Tibial nerve (tissue), 4 donors: ENCODE results near the gene VPS37D. TPM values are rescaled to one million over a fixed set of nuclear protein-coding genes. Genes with fewer than 3 reads are reported as not detected.

Experiments
- DNase-seq, 2 donors: peaks; one replicate each; pipeline ENCODE4 v3.0.0-alpha.2; 2019; ENCODE audit warnings: low spot score in 2 of 2
- H3K27ac ChIP-seq, 4 donors: fragments of 200-600 bp; sonication (generic) in 3 of 4; one replicate each; pipeline ENCODE4 v1.5.1; 2017 to 2019; ENCODE audit warnings: mild to moderate bottlenecking in 1 of 4
- H3K27me3 ChIP-seq, 2 donors: fragments of 200-600 bp; sonication (generic) in 1 of 2; one replicate each; pipeline versions ENCODE4 v1.5.1 to v1.6.0; 2017 to 2019
- H3K36me3 ChIP-seq, 3 donors: fragments of 200-600 bp; sonication (generic); one replicate each; pipeline ENCODE4 v1.5.1; 2018 to 2019
- H3K4me1 ChIP-seq, 4 donors: fragments of 200-600 bp; sonication (generic) in 3 of 4; one replicate each; pipeline ENCODE4 v1.5.1; 2017 to 2019
- H3K4me3 ChIP-seq, 4 donors: fragments of 200-600 bp; sonication (generic) in 3 of 4; one replicate each; pipeline ENCODE4 v1.5.1; 2017 to 2019; ENCODE audit warnings: mild to moderate bottlenecking in 1 of 4, moderate library complexity in 1 of 4
- H3K9me3 ChIP-seq, 4 donors: fragments of 200-600 bp; sonication (generic) in 3 of 4; one replicate each; pipeline ENCODE4 v1.5.1; 2017 to 2019
- WGBS, 2 donors: methylation state at CpG; one replicate each; pipeline ENCODE4 v1.1.5; 2018; 5-methylcytosine and 5-hydroxymethylcytosine counted together
- small RNA-seq: library from RNA; depleted of rRNA; stranded (forward); fragments of <200 nt; gene quantifications from one replicate; pipeline ENCODE3, GENCODE V24; 2016
- total RNA-seq, 4 donors: library from RNA; depleted of rRNA; stranded (reverse); fragments of >200 nt; gene quantifications; one replicate each; pipeline ENCODE4 v1.1.0, GENCODE V29; 2016
- TF ChIP-seq, protein P1 (sequence below), 5 experiments: fragments of 200-600 bp in 3 of 5; fragments of 450-650 bp in 2 of 5; sonication (generic) in 3 of 5; IDR thresholded peaks; one replicate each; pipeline ENCODE4 v1.5.1; 2016 to 2019; ENCODE audit warnings: antibody characterized with exemption in 5 of 5, mild to moderate bottlenecking in 3 of 5, moderate library complexity in 2 of 5

VPS37D gene
- total RNA-seq, 4 donors from 2014 or later = 1.1 to 4.2 (median 3.4) TPM

GRCh38 chr7:73721377-73721817, 53.8 kb downstream of the VPS37D start:
- TF ChIP-seq, protein P1, sequence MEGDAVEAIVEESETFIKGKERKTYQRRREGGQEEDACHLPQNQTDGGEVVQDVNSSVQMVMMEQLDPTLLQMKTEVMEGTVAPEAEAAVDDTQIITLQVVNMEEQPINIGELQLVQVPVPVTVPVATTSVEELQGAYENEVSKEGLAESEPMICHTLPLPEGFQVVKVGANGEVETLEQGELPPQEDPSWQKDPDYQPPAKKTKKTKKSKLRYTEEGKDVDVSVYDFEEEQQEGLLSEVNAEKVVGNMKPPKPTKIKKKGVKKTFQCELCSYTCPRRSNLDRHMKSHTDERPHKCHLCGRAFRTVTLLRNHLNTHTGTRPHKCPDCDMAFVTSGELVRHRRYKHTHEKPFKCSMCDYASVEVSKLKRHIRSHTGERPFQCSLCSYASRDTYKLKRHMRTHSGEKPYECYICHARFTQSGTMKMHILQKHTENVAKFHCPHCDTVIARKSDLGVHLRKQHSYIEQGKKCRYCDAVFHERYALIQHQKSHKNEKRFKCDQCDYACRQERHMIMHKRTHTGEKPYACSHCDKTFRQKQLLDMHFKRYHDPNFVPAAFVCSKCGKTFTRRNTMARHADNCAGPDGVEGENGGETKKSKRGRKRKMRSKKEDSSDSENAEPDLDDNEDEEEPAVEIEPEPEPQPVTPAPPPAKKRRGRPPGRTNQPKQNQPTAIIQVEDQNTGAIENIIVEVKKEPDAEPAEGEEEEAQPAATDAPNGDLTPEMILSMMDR (IDR thresholded peaks at IDR 0.05) = no peak
- Histone ChIP-seq H3K27ac (no peak overlapping the region), H3K36me3 (no peaks in the 10 kb centered on the region), H3K4me1 (peaks cover 0 to 35% (median 10%) of the 10 kb centered on the region in 4 donors), H3K4me3 (no peak overlapping the region), H3K27me3 (no peaks in the 10 kb centered on the region), H3K9me3 (no peaks in the 10 kb centered on the region)
- no peak for DNase-seq
- WGBS, 2 donors = 73 to 83% methylated on average over 3 of the region's 3 CpGs

Small RNA genes lying within 50 kb of the gene (small RNA-seq; reads per million reads assigned to genes)
- gene MIR4284 = not detected

Other genes with a start within 250 kb of the VPS37D start
- gene FZD9, start 234.1 kb upstream of the VPS37D start, total RNA-seq = 1 to 10 TPM in 3 of 4 donors, under 1 TPM in 1; 0.87 to 3.0 (median 2.5) TPM
- 10 to 100 TPM; 53.3 to 70.1 (median 63.6) TPM for gene BAZ1B, start 145.5 kb upstream of the VPS37D start, total RNA-seq
- gene BCL7B, start 110.1 kb upstream of the VPS37D start, total RNA-seq = 10 to 100 TPM; 46.1 to 76.2 (median 59.4) TPM
- 10 to 100 TPM; 36.6 to 70.8 (median 49.2) TPM for gene TBL2, start 89.3 kb upstream of the VPS37D start, total RNA-seq
- gene MLXIPL, start 43.3 kb upstream of the VPS37D start, total RNA-seq = 10 to 100 TPM; 16.2 to 83.5 (median 59.6) TPM
- 1 to 10 TPM; 2.7 to 8.4 (median 6.3) TPM for gene DNAJC30, start 15.6 kb downstream of the VPS37D start, total RNA-seq
- gene BUD23, start 15.8 kb downstream of the VPS37D start, total RNA-seq = 10 to 100 TPM; 22.5 to 50.6 (median 39.3) TPM
- 10 to 100 TPM in 2 of 4 donors, 1 to 10 TPM in 2; 3.9 to 19.4 (median 10.8) TPM for gene STX1A, start 51.8 kb downstream of the VPS37D start, total RNA-seq
- 10 to 100 TPM in 2 of 4 donors, 1 to 10 TPM in 2; 7.5 to 19.2 (median 10.9) TPM for gene ABHD11, start 71.0 kb downstream of the VPS37D start, total RNA-seq
- gene CLDN3, start 102.4 kb downstream of the VPS37D start, total RNA-seq = not detected
- gene CLDN4, start 163.2 kb downstream of the VPS37D start, total RNA-seq = 1 to 10 TPM in 1 of 4 donors, under 1 TPM in 2, not detected in 1; 0.42 to 2.0 (median 0.66) TPM
- gene METTL27, start 174.7 kb downstream of the VPS37D start, total RNA-seq = 1 to 10 TPM in 3 of 4 donors, not detected in 1; 3.6 to 9.2 (median 9.0) TPM
- gene TMEM270, start 193.3 kb downstream of the VPS37D start, total RNA-seq = not detected